MCF 10A (cell line): ENCODE measurements around the gene INS. TPM values are rescaled to one million over a fixed set of nuclear protein-coding genes. Genes with fewer than 3 reads are reported as not detected.

Experiments
- BruUV-seq: library from RNA; stranded (reverse); fragments of 400-500 nt; replicated peaks from 2 replicates; lab custom pipeline; 2021; lab: Mats Ljungman, UMichigan
- CTCF ChIA-PET: fragments of 300-600 bp; sonication (Branson Sonifier 250); formaldehyde crosslinking; extraction: SDS; loops from one replicate; lab custom pipeline; 2021; ENCODE audit warnings: antibody characterized with exemption, inconsistent platforms; lab: Yijun Ruan, JAX
- POLR2A ChIA-PET: fragments of 300-600, 350-650 bp; sonication (Branson Sonifier 250); formaldehyde crosslinking; extraction: SDS; loops from one replicate; lab custom pipeline; 2020; ENCODE audit warnings: antibody characterized with exemption, inconsistent platforms; lab: Yijun Ruan, JAX
- DNase-seq: peaks from one replicate; pipeline ENCODE4 v3.0.0-alpha.2; 2018; ENCODE audit not compliant: unreplicated experiment
- H3K27ac Mint-ChIP-seq: one replicate; pipeline ENCODE4 v1.8.0; 2022; ENCODE audit warnings: mild to moderate bottlenecking, low read depth, mixed read lengths; ENCODE audit not compliant: unreplicated experiment
- H3K27me3 Mint-ChIP-seq: one replicate; pipeline ENCODE4 v1.8.0; 2022; ENCODE audit warnings: mixed read lengths; ENCODE audit not compliant: insufficient read depth, unreplicated experiment
- H3K36me3 Mint-ChIP-seq: one replicate; pipeline ENCODE4 v1.8.0; 2022; ENCODE audit warnings: mild to moderate bottlenecking, moderate library complexity, mixed read lengths; ENCODE audit not compliant: insufficient read depth, unreplicated experiment
- H3K4me1 Mint-ChIP-seq: one replicate; pipeline ENCODE4 v1.8.0; 2022; ENCODE audit warnings: mixed read lengths; ENCODE audit not compliant: insufficient read depth, unreplicated experiment
- H3K4me3 Mint-ChIP-seq: one replicate; pipeline ENCODE4 v1.8.0; 2022; ENCODE audit warnings: mild to moderate bottlenecking, moderate library complexity, mixed read lengths; ENCODE audit not compliant: unreplicated experiment
- H3K9me3 Mint-ChIP-seq: one replicate; pipeline ENCODE4 v1.8.0; 2022; ENCODE audit warnings: mixed read lengths; ENCODE audit not compliant: unreplicated experiment
- CTCF ChIP-seq: fragments of 200-600 bp; IDR thresholded peaks from one replicate; pipeline ENCODE4 v1.8.0; 2022; ENCODE audit warnings: antibody characterized with exemption, mild to moderate bottlenecking; ENCODE audit not compliant: unreplicated experiment
- intact Hi-C: fragments of 100-400 bp; cut with micrococcal nuclease; formaldehyde crosslinking; loops from 2 replicates; pipeline ENCODE4 v1.14.1; 2022
- total RNA-seq: library from RNA; stranded (reverse); gene quantifications from 2 replicates; pipeline ENCODE4 v1.2.3, GENCODE V29; 2022

INS gene
- total RNA-seq, 1 experiment from 2014 or later = not detected

- Mint-ChIP-seq H3K27ac (no peak overlapping the region), H3K4me3 (no peak overlapping the region), H3K9me3 (peaks cover 8% of the 10 kb centered on the region), H3K27me3 (peaks cover 21% of the 10 kb centered on the region), H3K36me3 (no peaks in the 10 kb centered on the region), H3K4me1 (peaks cover 23% of the 10 kb centered on the region)
- CTCF ChIA-PET = interaction anchor here (0.6 to 6.9 kb wide), 11 partner anchors 11 to 332 kb away, joined by 3 to 67 read pairs (median 4); partner anchors contain the start of genes C11orf21 and TSPAN32
- intact Hi-C loops = loop anchor here (5.0 kb wide), 1 partner anchor 334 kb away; no protein-coding TSS in a partner anchor
- BruUV-seq = no TSS peak
- TF ChIP-seq CTCF = no peak
- POLR2A ChIA-PET = no interaction called here
- no peak for DNase-seq
Measured at GRCh38 chr11:2198621-2199365, 37.8 kb upstream of the INS start.

DNA sequence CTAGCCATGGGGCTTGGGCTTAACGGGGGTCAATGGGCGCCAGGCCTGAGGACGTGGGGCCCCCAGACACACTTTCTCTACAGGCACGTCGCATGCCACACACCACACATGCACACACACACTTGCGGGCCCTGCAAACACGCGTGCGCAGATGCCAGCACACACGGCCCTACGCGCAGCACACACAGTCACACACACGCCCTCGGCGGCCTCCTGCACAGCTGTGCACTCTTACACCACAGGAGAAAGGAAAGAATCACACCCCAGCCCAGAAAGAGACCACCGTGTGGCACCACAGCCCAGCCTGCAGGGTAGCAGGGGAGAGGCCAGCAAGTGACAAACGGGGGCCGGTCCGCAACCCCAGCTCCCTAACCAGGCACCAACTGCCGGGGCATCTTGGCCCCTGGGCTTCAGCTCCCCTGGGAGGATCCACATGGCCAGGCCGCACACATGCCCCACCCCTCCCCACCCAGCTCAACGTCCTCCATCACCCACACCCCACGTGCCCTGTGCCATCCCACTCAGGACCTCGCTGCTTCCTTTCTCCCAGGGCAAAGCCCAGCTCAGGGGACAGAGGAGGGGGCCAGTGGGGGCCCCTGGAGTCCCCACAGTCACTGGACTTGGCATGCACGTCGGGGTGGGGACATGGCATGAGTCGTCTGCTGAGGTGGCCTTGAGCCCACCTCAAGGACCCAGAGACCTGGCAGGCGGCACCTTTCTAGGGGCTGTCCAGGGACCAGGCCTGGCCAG, 36.9 kb upstream of the INS start:
- H3K36me3 Mint-ChIP-seq = no peaks in the 10 kb centered on the region
- ChIA-PET POLR2A (no interaction called here), CTCF (interaction anchor here (0.5 to 6.9 kb wide), 15 partner anchors 9 to 570 kb away, joined by 3 to 67 read pairs (median 3); partner anchors contain the start of genes C11orf21 and TSPAN32)
- peaks cover 30% of the 10 kb centered on the region for H3K4me1 Mint-ChIP-seq
- intact Hi-C loops = loop anchor here (1.0 to 5.0 kb wide), 3 partner anchors 101 to 334 kb away; no protein-coding TSS in a partner anchor
- peaks cover 21% of the 10 kb centered on the region for H3K27me3 Mint-ChIP-seq
- BruUV-seq = no TSS peak
- no peak for DNase-seq
- H3K4me3 Mint-ChIP-seq = no peak overlapping the region
- H3K27ac Mint-ChIP-seq = no peak overlapping the region
- TF ChIP-seq CTCF = no peak
- peaks cover 8% of the 10 kb centered on the region for H3K9me3 Mint-ChIP-seq

DNA sequence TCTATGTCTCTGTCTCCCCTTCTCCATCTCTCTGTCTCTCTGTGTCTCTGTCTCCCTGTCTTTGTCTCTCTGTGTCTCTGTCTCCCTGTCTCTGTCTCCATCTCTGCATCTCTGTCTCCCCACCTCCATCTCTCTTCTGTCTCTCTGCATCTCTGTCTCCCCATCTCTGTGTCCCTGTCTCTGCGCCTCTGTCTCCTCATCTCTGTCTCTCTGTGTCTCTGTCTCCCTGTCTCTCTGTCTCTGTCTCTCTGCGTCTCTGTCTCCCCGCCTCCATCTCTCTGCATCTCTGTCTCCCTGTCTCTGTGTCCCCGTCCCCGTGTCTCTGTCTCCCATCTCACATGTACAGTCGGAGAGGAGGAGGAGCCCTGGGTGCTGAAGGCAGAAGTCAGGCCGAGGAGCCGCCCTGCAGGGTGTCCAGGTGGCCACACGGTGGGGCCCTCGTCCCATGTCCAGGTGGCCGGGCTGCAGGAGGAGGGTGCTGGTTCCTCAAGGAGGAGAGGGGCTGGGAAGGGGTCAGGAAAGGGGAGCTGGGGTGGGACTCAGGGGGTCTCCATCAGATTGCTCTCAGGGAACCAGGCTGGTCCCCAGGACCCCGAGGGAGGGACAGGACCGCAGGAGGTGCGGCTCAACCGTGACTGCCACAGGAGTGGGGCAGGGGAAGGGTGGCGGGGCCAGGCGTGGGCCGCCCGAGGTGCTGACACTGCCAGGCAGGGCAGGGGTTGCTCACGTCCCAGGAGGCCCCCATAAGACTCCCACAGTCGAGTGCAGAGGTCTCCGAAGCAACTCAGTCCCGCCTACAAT, 36.2 kb upstream of the INS start:
- no TSS peak for BruUV-seq
- H3K27ac Mint-ChIP-seq = no peak overlapping the region
- CTCF ChIA-PET = interaction anchor here (0.5 to 6.9 kb wide), 12 partner anchors 9 to 570 kb away, joined by 3 to 67 read pairs (median 4); partner anchors contain the start of genes C11orf21 and TSPAN32
- peaks cover 21% of the 10 kb centered on the region for H3K27me3 Mint-ChIP-seq
- peaks cover 8% of the 10 kb centered on the region for H3K9me3 Mint-ChIP-seq
- peak; percentile 94 for TF ChIP-seq CTCF
- POLR2A ChIA-PET = no interaction called here
- DNase-seq = peak; percentile 70
- intact Hi-C loops = loop anchor here (1.0 to 5.0 kb wide), 3 partner anchors 102 to 335 kb away; no protein-coding TSS in a partner anchor
- H3K4me3 Mint-ChIP-seq = no peak overlapping the region
- H3K4me1 Mint-ChIP-seq = peaks cover 26% of the 10 kb centered on the region
- no peaks in the 10 kb centered on the region for H3K36me3 Mint-ChIP-seq
